Measurements from ENCODE around the gene HMGN5. TPM values are rescaled to one million over a fixed set of nuclear protein-coding genes. Genes with fewer than 3 reads are reported as not detected.
A peak's percentile ranks its signal among the peaks of the same experiment; 100 is the strongest.

The HMGN5 gene
- 1.1 and 1.3 TPM in 2 replicates for total RNA-seq (2012; rRNA removed)

GRCh38 chrX:81201671-81202455, at the start of gene HMGN5, which contains the start of gene SH3BGRL:
TSS of gene HMGN5 (minus strand) at chrX:81201913. CDS start at chrX:81121549, 80,364 bp downstream.
TSS of gene SH3BGRL (plus strand) at chrX:81202102. CDS start at chrX:81202201, 99 bp downstream.
- Histone ChIP-seq H3K9ac (ENCODE audit: low read depth, low read length) (peak within 1 kb of the TSS; percentile 90), H3K9me3 (replicated peaks; ENCODE audit: low read length) (no peaks in the 10 kb centered on the region), H3K4me2 (ENCODE audit: low read length) (peak within 1 kb of the TSS; percentile 74), H3K27me3 (ENCODE audit: control insufficient read depth, insufficient read depth, low read length) (no peaks in the 10 kb centered on the region), H3K4me3 (ENCODE audit: low read length) (peak within 1 kb of the TSS; percentile 79), H3K36me3 (ENCODE audit: insufficient read depth, low read length) (no peaks in the 10 kb centered on the region), H3K4me1 (ENCODE audit: control insufficient read depth, insufficient read depth, low read length) (no peaks in the 10 kb centered on the region)

GRCh38 chrX:81241753-81242152, 40.0 kb upstream of the HMGN5 start:
- Histone ChIP-seq H3K4me2 (ENCODE audit: low read length) (no peak overlapping the region), H3K4me3 (ENCODE audit: low read length) (no peak overlapping the region), H3K9me3 (replicated peaks; ENCODE audit: low read length) (peaks cover 7% of the 10 kb centered on the region), H3K36me3 (ENCODE audit: insufficient read depth, low read length) (no peaks in the 10 kb centered on the region), H3K27me3 (ENCODE audit: control insufficient read depth, insufficient read depth, low read length) (no peaks in the 10 kb centered on the region), H3K4me1 (ENCODE audit: control insufficient read depth, insufficient read depth, low read length) (no peaks in the 10 kb centered on the region), H3K9ac (ENCODE audit: low read depth, low read length) (no peak overlapping the region)

GRCh38 chrX:81240701-81241331, 39.1 kb upstream of the HMGN5 start:
- Histone ChIP-seq H3K9ac (ENCODE audit: low read depth, low read length) (no peak overlapping the region), H3K4me2 (ENCODE audit: low read length) (no peak overlapping the region), H3K36me3 (ENCODE audit: insufficient read depth, low read length) (no peaks in the 10 kb centered on the region), H3K4me1 (ENCODE audit: control insufficient read depth, insufficient read depth, low read length) (no peaks in the 10 kb centered on the region), H3K27me3 (ENCODE audit: control insufficient read depth, insufficient read depth, low read length) (no peaks in the 10 kb centered on the region), H3K4me3 (ENCODE audit: low read length) (no peak overlapping the region), H3K9me3 (replicated peaks; ENCODE audit: low read length) (peaks cover 7% of the 10 kb centered on the region)

- Histone ChIP-seq H3K9me3 (replicated peaks; ENCODE audit: low read length) (peaks cover 7% of the 10 kb centered on the region), H3K4me1 (ENCODE audit: control insufficient read depth, insufficient read depth, low read length) (no peaks in the 10 kb centered on the region), H3K9ac (ENCODE audit: low read depth, low read length) (no peak overlapping the region), H3K4me3 (ENCODE audit: low read length) (no peak overlapping the region), H3K27me3 (ENCODE audit: control insufficient read depth, insufficient read depth, low read length) (no peaks in the 10 kb centered on the region), H3K36me3 (ENCODE audit: insufficient read depth, low read length) (no peaks in the 10 kb centered on the region), H3K4me2 (ENCODE audit: low read length) (no peak overlapping the region)
These were observed 36.5 kb upstream of the HMGN5 start for GRCh38 chrX:81238166-81238565.

GRCh38 chrX:81237516-81237915, 35.8 kb upstream of the HMGN5 start:
- Histone ChIP-seq H3K27me3 (ENCODE audit: control insufficient read depth, insufficient read depth, low read length) (no peaks in the 10 kb centered on the region), H3K9ac (ENCODE audit: low read depth, low read length) (no peak overlapping the region), H3K4me3 (ENCODE audit: low read length) (no peak overlapping the region), H3K9me3 (replicated peaks; ENCODE audit: low read length) (peaks cover 7% of the 10 kb centered on the region), H3K4me1 (ENCODE audit: control insufficient read depth, insufficient read depth, low read length) (no peaks in the 10 kb centered on the region), H3K4me2 (ENCODE audit: low read length) (no peak overlapping the region), H3K36me3 (ENCODE audit: insufficient read depth, low read length) (no peaks in the 10 kb centered on the region)

GRCh38 chrX:81232218-81232617, 30.5 kb upstream of the HMGN5 start:
- no peaks in the 10 kb centered on the region for H3K27me3 ChIP-seq (ENCODE audit: control insufficient read depth, insufficient read depth, low read length)
- H3K4me1 ChIP-seq (ENCODE audit: control insufficient read depth, insufficient read depth, low read length), result no peaks in the 10 kb centered on the region
- no peak overlapping the region for H3K4me3 ChIP-seq (ENCODE audit: low read length)
- H3K9me3 ChIP-seq (replicated peaks; ENCODE audit: low read length), result no peaks in the 10 kb centered on the region
- H3K36me3 ChIP-seq (ENCODE audit: insufficient read depth, low read length), result no peaks in the 10 kb centered on the region
- H3K4me2 ChIP-seq (ENCODE audit: low read length), result no peak overlapping the region
- H3K9ac ChIP-seq (ENCODE audit: low read depth, low read length), result no peak overlapping the region

- Histone ChIP-seq H3K4me1 (ENCODE audit: control insufficient read depth, insufficient read depth, low read length) (no peaks in the 10 kb centered on the region), H3K36me3 (ENCODE audit: insufficient read depth, low read length) (no peaks in the 10 kb centered on the region), H3K4me3 (ENCODE audit: low read length) (no peak overlapping the region), H3K9me3 (replicated peaks; ENCODE audit: low read length) (no peaks in the 10 kb centered on the region), H3K9ac (ENCODE audit: low read depth, low read length) (no peak overlapping the region), H3K4me2 (ENCODE audit: low read length) (no peak overlapping the region), H3K27me3 (ENCODE audit: control insufficient read depth, insufficient read depth, low read length) (no peaks in the 10 kb centered on the region)
These were observed 29.8 kb upstream of the HMGN5 start for GRCh38 chrX:81231476-81231875.

GRCh38 chrX:81229901-81230300, 28.2 kb upstream of the HMGN5 start:
- Histone ChIP-seq H3K4me1 (ENCODE audit: control insufficient read depth, insufficient read depth, low read length) (no peaks in the 10 kb centered on the region), H3K4me3 (ENCODE audit: low read length) (no peak overlapping the region), H3K4me2 (ENCODE audit: low read length) (no peak overlapping the region), H3K36me3 (ENCODE audit: insufficient read depth, low read length) (no peaks in the 10 kb centered on the region), H3K27me3 (ENCODE audit: control insufficient read depth, insufficient read depth, low read length) (no peaks in the 10 kb centered on the region), H3K9ac (ENCODE audit: low read depth, low read length) (no peak overlapping the region), H3K9me3 (replicated peaks; ENCODE audit: low read length) (no peaks in the 10 kb centered on the region)

- H3K4me2 ChIP-seq (ENCODE audit: low read length), result no peak overlapping the region
- H3K4me1 ChIP-seq (ENCODE audit: control insufficient read depth, insufficient read depth, low read length), result no peaks in the 10 kb centered on the region
- no peaks in the 10 kb centered on the region for H3K36me3 ChIP-seq (ENCODE audit: insufficient read depth, low read length)
- H3K9ac ChIP-seq (ENCODE audit: low read depth, low read length), result no peak overlapping the region
- no peaks in the 10 kb centered on the region for H3K27me3 ChIP-seq (ENCODE audit: control insufficient read depth, insufficient read depth, low read length)
- no peaks in the 10 kb centered on the region for H3K9me3 ChIP-seq (replicated peaks; ENCODE audit: low read length)
- no peak overlapping the region for H3K4me3 ChIP-seq (ENCODE audit: low read length)
These were observed 27.5 kb upstream of the HMGN5 start for GRCh38 chrX:81229229-81229628.

GRCh38 chrX:81215685-81216084, 14.0 kb upstream of the HMGN5 start:
- Histone ChIP-seq H3K4me2 (ENCODE audit: low read length) (no peak overlapping the region), H3K9me3 (replicated peaks; ENCODE audit: low read length) (no peaks in the 10 kb centered on the region), H3K4me3 (ENCODE audit: low read length) (no peak overlapping the region), H3K4me1 (ENCODE audit: control insufficient read depth, insufficient read depth, low read length) (no peaks in the 10 kb centered on the region), H3K36me3 (ENCODE audit: insufficient read depth, low read length) (no peaks in the 10 kb centered on the region), H3K9ac (ENCODE audit: low read depth, low read length) (no peak overlapping the region), H3K27me3 (ENCODE audit: control insufficient read depth, insufficient read depth, low read length) (no peaks in the 10 kb centered on the region)

GRCh38 chrX:81208916-81209315, 7.2 kb upstream of the HMGN5 start:
- no peaks in the 10 kb centered on the region for H3K36me3 ChIP-seq (ENCODE audit: insufficient read depth, low read length)
- no peak overlapping the region for H3K4me2 ChIP-seq (ENCODE audit: low read length)
- H3K4me1 ChIP-seq (ENCODE audit: control insufficient read depth, insufficient read depth, low read length), result no peaks in the 10 kb centered on the region
- no peaks in the 10 kb centered on the region for H3K9me3 ChIP-seq (replicated peaks; ENCODE audit: low read length)
- no peak overlapping the region for H3K4me3 ChIP-seq (ENCODE audit: low read length)
- H3K27me3 ChIP-seq (ENCODE audit: control insufficient read depth, insufficient read depth, low read length), result no peaks in the 10 kb centered on the region
- no peak overlapping the region for H3K9ac ChIP-seq (ENCODE audit: low read depth, low read length)

GRCh38 chrX:81206476-81206875, 4.8 kb upstream of the HMGN5 start:
- no peaks in the 10 kb centered on the region for H3K27me3 ChIP-seq (ENCODE audit: control insufficient read depth, insufficient read depth, low read length)
- H3K36me3 ChIP-seq (ENCODE audit: insufficient read depth, low read length), result no peaks in the 10 kb centered on the region
- no peak overlapping the region for H3K4me3 ChIP-seq (ENCODE audit: low read length)
- no peaks in the 10 kb centered on the region for H3K4me1 ChIP-seq (ENCODE audit: control insufficient read depth, insufficient read depth, low read length)
- H3K9me3 ChIP-seq (replicated peaks; ENCODE audit: low read length), result no peaks in the 10 kb centered on the region
- H3K9ac ChIP-seq (ENCODE audit: low read depth, low read length), result no peak overlapping the region
- no peak overlapping the region for H3K4me2 ChIP-seq (ENCODE audit: low read length)
